Osteocyte (in vitro differentiated cells): ENCODE measurements around the gene C9orf85. TPM values are rescaled to one million over a fixed set of nuclear protein-coding genes. Genes with fewer than 3 reads are reported as not detected.
A peak's percentile ranks its signal among the peaks of the same experiment; 100 is the strongest.

ENCODE experiments used
- DNase-seq: peaks from one replicate; pipeline ENCODE4 v3.0.0; 2021; ENCODE audit warnings: mixed read lengths; ENCODE audit not compliant: unreplicated experiment; ENCODE audit errors: extremely low spot score
- H3K27ac Mint-ChIP-seq: one replicate; pipeline ENCODE4 v1.8.0; 2021; ENCODE audit warnings: mild to moderate bottlenecking, mixed read lengths; ENCODE audit not compliant: unreplicated experiment
- H3K27me3 Mint-ChIP-seq: one replicate; pipeline ENCODE4 v1.8.0; 2021; ENCODE audit warnings: mixed read lengths; ENCODE audit not compliant: unreplicated experiment
- H3K36me3 Mint-ChIP-seq: one replicate; pipeline ENCODE4 v1.8.0; 2021; ENCODE audit warnings: mixed read lengths; ENCODE audit not compliant: unreplicated experiment
- H3K4me1 Mint-ChIP-seq: one replicate; pipeline ENCODE4 v1.8.0; 2021; ENCODE audit warnings: mixed read lengths; ENCODE audit not compliant: unreplicated experiment
- H3K4me3 Mint-ChIP-seq: one replicate; pipeline ENCODE4 v1.8.0; 2021; ENCODE audit warnings: mild to moderate bottlenecking, moderate library complexity, mixed read lengths; ENCODE audit not compliant: unreplicated experiment
- H3K9me3 Mint-ChIP-seq: one replicate; pipeline ENCODE4 v1.8.0; 2021; ENCODE audit warnings: mixed read lengths; ENCODE audit not compliant: unreplicated experiment
- CTCF ChIP-seq: fragments of 200-600 bp; sonication (generic); IDR thresholded peaks from 2 replicates; pipeline ENCODE4 v1.5.0; 2021; ENCODE audit warnings: antibody characterized with exemption, mild to moderate bottlenecking, moderate library complexity
- total RNA-seq: library from RNA; stranded (reverse); gene quantifications from 2 replicates; pipeline ENCODE4 v1.2.1, GENCODE V29; 2021

The C9orf85 gene
- total RNA-seq, 1 donor from 2014 or later = 10.8 TPM

- H3K4me1 Mint-ChIP-seq = peaks cover 25% of the 10 kb centered on the region
- H3K36me3 Mint-ChIP-seq = peaks cover 2% of the 10 kb centered on the region
- no peak for TF ChIP-seq CTCF
- DNase-seq = no peak
- H3K27me3 Mint-ChIP-seq = no peaks in the 10 kb centered on the region
- H3K4me3 Mint-ChIP-seq = no peak overlapping the region
- H3K27ac Mint-ChIP-seq = no peak overlapping the region
- H3K9me3 Mint-ChIP-seq = no peaks in the 10 kb centered on the region
Measured at GRCh38 chr9:71924576-71924975, 13.1 kb downstream of the C9orf85 start.

DNA sequence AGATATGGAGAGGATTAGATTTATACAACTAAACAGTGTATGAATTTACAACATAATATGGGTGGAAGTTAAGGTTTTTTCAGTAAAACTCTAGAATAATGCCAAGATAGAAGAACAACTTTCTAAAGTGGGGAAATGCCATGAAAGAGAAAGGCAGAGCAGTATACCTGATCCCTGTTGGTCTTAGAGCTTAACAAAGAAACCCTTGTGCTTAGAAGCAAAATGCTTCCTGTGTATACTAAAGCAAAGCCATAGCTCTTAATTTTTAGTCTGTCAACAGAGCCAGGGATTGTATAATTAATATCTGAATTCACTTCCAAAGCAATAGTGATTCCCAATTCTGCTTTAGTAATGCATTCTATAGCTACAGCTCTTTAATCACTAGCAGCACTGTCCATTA is 14.4 kb downstream of the C9orf85 start:
- Mint-ChIP-seq H3K27me3 (no peaks in the 10 kb centered on the region), H3K9me3 (no peaks in the 10 kb centered on the region), H3K36me3 (peaks cover 2% of the 10 kb centered on the region), H3K4me1 (peaks cover 29% of the 10 kb centered on the region), H3K27ac (no peak overlapping the region), H3K4me3 (no peak overlapping the region)
- no peak for TF ChIP-seq CTCF
- DNase-seq = no peak

DNA sequence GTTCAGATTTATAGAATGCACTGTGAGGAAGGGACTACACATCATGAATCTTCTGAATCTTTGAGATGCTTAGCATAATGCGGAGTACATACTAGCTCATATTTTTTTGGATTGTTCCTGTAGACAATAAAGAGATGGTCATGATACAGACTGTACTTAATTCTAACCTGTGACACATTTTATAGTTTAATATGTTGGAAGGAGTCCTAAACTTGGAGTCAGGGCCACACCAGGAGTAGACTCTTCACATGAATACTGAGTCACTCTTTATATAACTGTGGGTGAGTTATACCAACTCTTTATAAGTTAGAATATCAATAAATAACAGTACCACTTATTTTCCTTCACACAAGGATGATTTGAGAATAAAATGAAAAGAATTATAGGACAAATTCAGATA is 16.9 kb downstream of the C9orf85 start:
- H3K27me3 Mint-ChIP-seq = no peaks in the 10 kb centered on the region
- no peak for DNase-seq
- H3K4me1 Mint-ChIP-seq = peaks cover 30% of the 10 kb centered on the region
- peaks cover 6% of the 10 kb centered on the region for H3K9me3 Mint-ChIP-seq
- TF ChIP-seq CTCF = no peak
- H3K27ac Mint-ChIP-seq = no peak overlapping the region
- H3K36me3 Mint-ChIP-seq = peaks cover 5% of the 10 kb centered on the region
- no peak overlapping the region for H3K4me3 Mint-ChIP-seq

DNA sequence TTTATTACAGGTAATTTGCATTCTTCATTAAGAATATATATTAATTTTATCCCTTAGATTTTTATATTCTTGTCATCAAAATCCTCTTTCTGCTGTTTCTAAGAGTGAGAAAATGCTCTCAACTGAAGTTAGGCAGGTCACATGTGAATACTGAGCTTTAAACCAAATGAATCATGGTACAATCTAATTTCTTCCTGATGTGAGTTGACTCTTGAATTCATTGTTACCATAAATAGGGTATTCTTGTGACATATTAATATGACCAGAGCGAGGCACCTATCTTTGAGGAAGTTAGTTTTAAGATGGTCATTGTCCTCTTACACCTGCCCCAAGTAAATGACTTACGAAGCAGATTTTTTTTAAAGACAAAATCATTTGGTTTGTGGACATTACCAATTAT is 17.4 kb downstream of the C9orf85 start:
- H3K27ac Mint-ChIP-seq = no peak overlapping the region
- peaks cover 30% of the 10 kb centered on the region for H3K4me1 Mint-ChIP-seq
- H3K9me3 Mint-ChIP-seq = peaks cover 6% of the 10 kb centered on the region
- peaks cover 5% of the 10 kb centered on the region for H3K36me3 Mint-ChIP-seq
- TF ChIP-seq CTCF = no peak
- DNase-seq = no peak
- no peaks in the 10 kb centered on the region for H3K27me3 Mint-ChIP-seq
- no peak overlapping the region for H3K4me3 Mint-ChIP-seq

DNA sequence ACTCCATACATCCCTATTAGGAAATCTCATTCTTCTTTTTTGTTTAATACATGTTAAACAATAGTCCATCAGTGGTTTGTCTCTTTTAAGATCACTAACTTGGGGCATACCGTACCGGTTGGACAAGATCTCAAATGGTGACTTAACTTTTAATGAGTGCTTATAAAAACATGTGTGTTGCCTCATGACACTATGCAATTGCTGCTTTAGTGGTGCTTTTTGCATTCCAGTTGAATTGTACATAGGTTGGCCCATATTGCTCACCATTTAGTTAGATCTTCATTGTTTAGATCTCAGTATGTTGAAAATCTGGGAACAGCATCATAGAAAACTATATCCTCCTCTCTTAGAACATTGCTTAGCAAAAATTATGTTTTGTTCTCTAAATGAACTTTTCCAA is 17.8 kb downstream of the C9orf85 start:
- Mint-ChIP-seq H3K4me1 (peaks cover 28% of the 10 kb centered on the region), H3K27ac (peak overlapping the region; percentile 10), H3K9me3 (peaks cover 6% of the 10 kb centered on the region), H3K27me3 (no peaks in the 10 kb centered on the region), H3K4me3 (no peak overlapping the region), H3K36me3 (peaks cover 5% of the 10 kb centered on the region)
- TF ChIP-seq CTCF = no peak
- no peak for DNase-seq
